GM12891 (cell line): ENCODE data around the gene LRRC15.

Source experiments
- POLR2A ChIP-seq: IDR thresholded peaks from 2 replicates; pipeline ENCODE4 v1.6.1; 2011; ENCODE audit warnings: low read depth, low read length, control low read depth
- POLR2AphosphoS5 ChIP-seq: IDR thresholded peaks from 2 replicates; pipeline ENCODE4 v1.6.1; 2011; ENCODE audit warnings: low read depth, low read length, control low read depth
- SPI1 ChIP-seq: IDR thresholded peaks from 2 replicates; pipeline ENCODE4 v1.6.1; 2011; ENCODE audit warnings: low read depth, low read length, control low read depth

- no peak for TF ChIP-seq POLR2A
- TF ChIP-seq SPI1 = no peak
- TF ChIP-seq POLR2AphosphoS5 = no peak
Observed at GRCh38 chr3:194320744-194321243, 48.7 kb downstream of the LRRC15 start.
